AG09319 (cell line): ENCODE measurements around the gene LRRC2.
"Not testable (repeated sequence)": the region's sequence is repeated elsewhere in the genome, so short reads cannot be mapped to it uniquely, and the experiment has no call there.

ENCODE experiments used
- DNase-seq: peaks from one replicate; pipeline ENCODE4 v3.0.0-alpha.2; 2010; ENCODE audit warnings: low read depth; ENCODE audit errors: extremely low read depth
- CTCF ChIP-seq: IDR thresholded peaks from 2 replicates; pipeline ENCODE4 v1.5.1; 2011; ENCODE audit warnings: low read depth, mild to moderate bottlenecking, inconsistent platforms, low read length, moderate library complexity

The LRRC2 gene

GRCh38 chr3:46579756-46580286 lies 13.7 kb upstream of the LRRC2 start:
- DNase-seq = no peak
- no peak for TF ChIP-seq CTCF

GRCh38 chr3:46578973-46579755 lies 13.1 kb upstream of the LRRC2 start:
- DNase-seq = no peak

GRCh38 chr3:46577580-46578249 lies 11.6 kb upstream of the LRRC2 start:
- not testable (repeated sequence) for DNase-seq

More at GRCh38 chr3:46578973-46579755, 13.1 kb upstream of the LRRC2 start:
- no peak for TF ChIP-seq CTCF

GRCh38 chr3:46576879-46577278 lies 10.8 kb upstream of the LRRC2 start:
- no peak for TF ChIP-seq CTCF
- no peak for DNase-seq

- no peak for DNase-seq
- TF ChIP-seq CTCF = no peak
Measured at GRCh38 chr3:46576386-46576785, 10.3 kb upstream of the LRRC2 start.

GRCh38 chr3:46575577-46576222 lies 9.6 kb upstream of the LRRC2 start:
- no peak for DNase-seq
- no peak for TF ChIP-seq CTCF

- TF ChIP-seq CTCF = no peak
- DNase-seq = no peak
Measured at GRCh38 chr3:46574881-46575576, 8.9 kb upstream of the LRRC2 start.
